ENCODE data around the gene FLYWCH2.
A peak's percentile ranks its signal among the peaks of the same experiment; 100 is the strongest.

Gene FLYWCH2

DNA sequence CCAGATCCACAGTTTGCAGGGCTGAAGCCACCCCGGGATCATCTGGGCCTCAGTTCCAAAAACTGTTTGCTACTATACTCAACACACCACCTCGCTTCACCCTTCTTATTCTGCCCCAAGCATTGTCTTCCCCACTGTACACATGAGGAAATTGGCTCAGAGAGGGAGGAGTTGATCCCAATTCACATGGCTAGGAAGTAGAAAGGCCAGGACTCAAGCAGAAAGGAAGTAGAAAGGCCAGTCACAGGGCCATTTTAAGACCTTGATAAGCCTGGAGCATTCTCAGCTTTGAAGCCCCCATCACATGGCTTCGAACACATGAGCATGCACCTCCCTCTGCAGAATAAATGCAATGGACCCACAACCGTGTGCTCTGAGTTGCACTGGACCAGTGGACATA lies 17.4 kb upstream of the FLYWCH2 start:
- Histone ChIP-seq H3K27ac (ENCODE audit: low read length) (no peak overlapping the region), H3K27me3 (ENCODE audit: insufficient read depth, low read length, poor library complexity) (peaks cover 14% of the 10 kb centered on the region), H4K20me1 (ENCODE audit: insufficient read depth, low read length) (no peaks in the 10 kb centered on the region), H3K4me2 (ENCODE audit: insufficient read depth, low read length) (no peak overlapping the region), H3K9ac (ENCODE audit: low read depth, low read length) (no peak overlapping the region), H3K4me1 (ENCODE audit: insufficient read depth, low read length) (peaks cover 16% of the 10 kb centered on the region), H3K36me3 (ENCODE audit: insufficient read depth, low read length) (no peaks in the 10 kb centered on the region), H3K79me2 (ENCODE audit: insufficient read depth, low read length) (no peaks in the 10 kb centered on the region), H3K9me3 (ENCODE audit: insufficient read depth, low read length, severe bottlenecking) (no peaks in the 10 kb centered on the region), H3K4me3 (ENCODE audit: low read depth in 1 of 2, low read length in 2 of 2) (no peak overlapping the region), H2AFZ (ENCODE audit: low read depth, low read length) (no peak overlapping the region)
- DNase-seq (no peak), ATAC-seq (ENCODE audit: insufficient read depth, low read depth) (no peak)
- TF ChIP-seq, protein P1, sequence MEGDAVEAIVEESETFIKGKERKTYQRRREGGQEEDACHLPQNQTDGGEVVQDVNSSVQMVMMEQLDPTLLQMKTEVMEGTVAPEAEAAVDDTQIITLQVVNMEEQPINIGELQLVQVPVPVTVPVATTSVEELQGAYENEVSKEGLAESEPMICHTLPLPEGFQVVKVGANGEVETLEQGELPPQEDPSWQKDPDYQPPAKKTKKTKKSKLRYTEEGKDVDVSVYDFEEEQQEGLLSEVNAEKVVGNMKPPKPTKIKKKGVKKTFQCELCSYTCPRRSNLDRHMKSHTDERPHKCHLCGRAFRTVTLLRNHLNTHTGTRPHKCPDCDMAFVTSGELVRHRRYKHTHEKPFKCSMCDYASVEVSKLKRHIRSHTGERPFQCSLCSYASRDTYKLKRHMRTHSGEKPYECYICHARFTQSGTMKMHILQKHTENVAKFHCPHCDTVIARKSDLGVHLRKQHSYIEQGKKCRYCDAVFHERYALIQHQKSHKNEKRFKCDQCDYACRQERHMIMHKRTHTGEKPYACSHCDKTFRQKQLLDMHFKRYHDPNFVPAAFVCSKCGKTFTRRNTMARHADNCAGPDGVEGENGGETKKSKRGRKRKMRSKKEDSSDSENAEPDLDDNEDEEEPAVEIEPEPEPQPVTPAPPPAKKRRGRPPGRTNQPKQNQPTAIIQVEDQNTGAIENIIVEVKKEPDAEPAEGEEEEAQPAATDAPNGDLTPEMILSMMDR (IDR thresholded peaks at IDR 0.05; ENCODE audit: borderline replicate concordance, extremely low read depth, low read length, poor library complexity, severe bottlenecking) = no peak
- TF ChIP-seq EZH2 (IDR thresholded peaks at IDR 0.05; ENCODE audit: borderline replicate concordance, low read depth, low read length, severe bottlenecking) = no peak

DNA sequence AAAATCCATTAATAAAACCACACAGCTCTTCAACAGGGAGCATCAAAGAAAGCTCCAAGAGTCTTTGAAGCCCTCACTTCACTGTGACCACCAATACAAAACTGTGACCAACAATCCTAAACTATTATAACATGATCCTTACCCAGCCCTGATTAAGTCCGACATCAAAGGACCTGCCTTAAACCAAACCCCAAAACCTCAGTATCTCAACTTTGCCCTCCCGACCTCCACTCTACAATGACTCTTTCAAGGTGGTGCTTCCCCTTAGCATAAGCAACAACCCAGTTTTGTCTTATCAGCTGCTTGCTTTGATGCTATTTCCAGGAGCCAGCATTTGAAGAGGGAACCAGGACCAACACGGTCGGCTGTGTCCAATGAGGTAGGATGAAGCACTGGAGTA lies 16.6 kb upstream of the FLYWCH2 start:
- no peak for ATAC-seq (ENCODE audit: insufficient read depth, low read depth)
- peaks cover 14% of the 10 kb centered on the region for H3K27me3 ChIP-seq (ENCODE audit: insufficient read depth, low read length, poor library complexity)
- no peaks in the 10 kb centered on the region for H3K9me3 ChIP-seq (ENCODE audit: insufficient read depth, low read length, severe bottlenecking)
- H3K79me2 ChIP-seq (ENCODE audit: insufficient read depth, low read length) = no peaks in the 10 kb centered on the region
- H3K4me3 ChIP-seq (ENCODE audit: low read depth in 1 of 2, low read length in 2 of 2) = no peak overlapping the region
- no peak for TF ChIP-seq EZH2 (IDR thresholded peaks at IDR 0.05; ENCODE audit: borderline replicate concordance, low read depth, low read length, severe bottlenecking)
- TF ChIP-seq, protein P1 (IDR thresholded peaks at IDR 0.05; ENCODE audit: borderline replicate concordance, extremely low read depth, low read length, poor library complexity, severe bottlenecking) = no peak
- H3K9ac ChIP-seq (ENCODE audit: low read depth, low read length) = no peak overlapping the region
- H3K36me3 ChIP-seq (ENCODE audit: insufficient read depth, low read length) = no peaks in the 10 kb centered on the region
- H4K20me1 ChIP-seq (ENCODE audit: insufficient read depth, low read length) = no peaks in the 10 kb centered on the region
- H3K4me2 ChIP-seq (ENCODE audit: insufficient read depth, low read length) = no peak overlapping the region
- no peak for DNase-seq
- H3K4me1 ChIP-seq (ENCODE audit: insufficient read depth, low read length) = peaks cover 16% of the 10 kb centered on the region
- no peak overlapping the region for H2AFZ ChIP-seq (ENCODE audit: low read depth, low read length)
- no peak overlapping the region for H3K27ac ChIP-seq (ENCODE audit: low read length)

DNA sequence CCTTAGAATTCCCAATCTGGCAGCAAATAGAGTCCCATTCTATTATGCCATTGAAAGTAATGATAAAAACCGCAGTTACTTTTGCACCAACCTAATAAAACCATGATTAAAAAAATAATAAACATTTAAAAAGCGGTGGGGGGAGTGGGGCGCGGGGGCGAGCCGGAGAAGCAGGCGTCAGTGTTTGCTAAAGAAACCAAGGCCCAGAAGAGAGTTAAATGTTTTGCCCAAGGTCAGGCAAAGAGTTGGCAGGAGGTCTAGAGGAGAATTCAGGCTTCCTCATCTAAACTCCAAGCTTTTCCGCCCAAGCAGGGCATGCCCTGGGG lies 15.4 kb upstream of the FLYWCH2 start:
- Histone ChIP-seq H3K4me3 (ENCODE audit: low read depth in 1 of 2, low read length in 2 of 2) (peak overlapping the region; percentile 31 to 64; a peak in 3 of 4 replicates), H3K79me2 (ENCODE audit: insufficient read depth, low read length) (no peaks in the 10 kb centered on the region), H4K20me1 (ENCODE audit: insufficient read depth, low read length) (no peaks in the 10 kb centered on the region), H3K9me3 (ENCODE audit: insufficient read depth, low read length, severe bottlenecking) (no peaks in the 10 kb centered on the region), H3K4me2 (ENCODE audit: insufficient read depth, low read length) (peak overlapping the region; percentile 68), H3K27me3 (ENCODE audit: insufficient read depth, low read length, poor library complexity) (peaks cover 14% of the 10 kb centered on the region), H3K4me1 (ENCODE audit: insufficient read depth, low read length) (peaks cover 16% of the 10 kb centered on the region), H3K36me3 (ENCODE audit: insufficient read depth, low read length) (no peaks in the 10 kb centered on the region), H2AFZ (ENCODE audit: low read depth, low read length) (peak overlapping the region; percentile 85), H3K27ac (ENCODE audit: low read length) (peak overlapping the region; percentile 73), H3K9ac (ENCODE audit: low read depth, low read length) (peak overlapping the region; percentile 66)
- TF ChIP-seq EZH2 (IDR thresholded peaks at IDR 0.05; ENCODE audit: borderline replicate concordance, low read depth, low read length, severe bottlenecking) = no peak
- TF ChIP-seq, protein P1 (IDR thresholded peaks at IDR 0.05; ENCODE audit: borderline replicate concordance, extremely low read depth, low read length, poor library complexity, severe bottlenecking) = no peak
- no peak for DNase-seq
- ATAC-seq (ENCODE audit: insufficient read depth, low read depth) = no peak

Data from DND-41 (cell line).